Parathyroid adenoma (tissue), 2 donors: ENCODE results near the gene TMEM178B.
A peak's percentile ranks its signal among the peaks of the same experiment; 100 is the strongest.

Experiments
- H2AFZ ChIP-seq: fragments of 300-600 bp; sonication (generic); one replicate; pipeline ENCODE4 v1.7.0; 2017; ENCODE audit warnings: antibody characterized with exemption, mild to moderate bottlenecking
- H3K27ac ChIP-seq: fragments of 300-600 bp; sonication (generic); one replicate; pipeline ENCODE4 v1.7.0; 2017
- H3K27me3 ChIP-seq: fragments of 300-600 bp; sonication (generic); one replicate; pipeline ENCODE4 v1.7.0; 2017; ENCODE audit warnings: low read length; ENCODE audit not compliant: control insufficient read depth, insufficient read depth
- H3K36me3 ChIP-seq: fragments of 300-600 bp; sonication (generic); one replicate; pipeline ENCODE4 v1.7.0; 2017; ENCODE audit warnings: low read length; ENCODE audit not compliant: control insufficient read depth, insufficient read depth
- H3K4me1 ChIP-seq: fragments of 300-600 bp; sonication (generic); one replicate; pipeline ENCODE4 v1.7.0; 2017; ENCODE audit warnings: control low read depth
- H3K4me2 ChIP-seq: fragments of 300-600 bp; sonication (generic); one replicate; pipeline ENCODE4 v1.7.0; 2017; ENCODE audit warnings: low read length
- H3K4me3 ChIP-seq: fragments of 300-600 bp; sonication (generic); one replicate; pipeline ENCODE4 v1.7.0; 2017; ENCODE audit warnings: low read depth, low read length
- H3K79me2 ChIP-seq: fragments of 300-600 bp; sonication (generic); one replicate; pipeline ENCODE4 v1.7.0; 2017; ENCODE audit warnings: control low read depth
- H3K9ac ChIP-seq: fragments of 300-600 bp; sonication (generic); one replicate; pipeline ENCODE4 v1.7.0; 2017; ENCODE audit warnings: mild to moderate bottlenecking
- H3K9me3 ChIP-seq: fragments of 300-600 bp; sonication (generic); one replicate; pipeline ENCODE4 v1.7.0; 2017; ENCODE audit warnings: low read length; ENCODE audit not compliant: control insufficient read depth
- TF ChIP-seq, protein P1 (sequence below): fragments of 300-600 bp; sonication (generic); IDR thresholded peaks from one replicate; pipeline ENCODE4 v1.7.0; 2017; ENCODE audit warnings: antibody characterized with exemption, mild to moderate bottlenecking
- donor health status: primary hyperparathyroidism.

TMEM178B gene

GRCh38 chr7:141433698-141434097 is 359.8 kb downstream of the TMEM178B start:
- peaks cover 46% of the 10 kb centered on the region for H3K4me1 ChIP-seq
- no peaks in the 10 kb centered on the region for H3K9me3 ChIP-seq
- TF ChIP-seq, protein P1, sequence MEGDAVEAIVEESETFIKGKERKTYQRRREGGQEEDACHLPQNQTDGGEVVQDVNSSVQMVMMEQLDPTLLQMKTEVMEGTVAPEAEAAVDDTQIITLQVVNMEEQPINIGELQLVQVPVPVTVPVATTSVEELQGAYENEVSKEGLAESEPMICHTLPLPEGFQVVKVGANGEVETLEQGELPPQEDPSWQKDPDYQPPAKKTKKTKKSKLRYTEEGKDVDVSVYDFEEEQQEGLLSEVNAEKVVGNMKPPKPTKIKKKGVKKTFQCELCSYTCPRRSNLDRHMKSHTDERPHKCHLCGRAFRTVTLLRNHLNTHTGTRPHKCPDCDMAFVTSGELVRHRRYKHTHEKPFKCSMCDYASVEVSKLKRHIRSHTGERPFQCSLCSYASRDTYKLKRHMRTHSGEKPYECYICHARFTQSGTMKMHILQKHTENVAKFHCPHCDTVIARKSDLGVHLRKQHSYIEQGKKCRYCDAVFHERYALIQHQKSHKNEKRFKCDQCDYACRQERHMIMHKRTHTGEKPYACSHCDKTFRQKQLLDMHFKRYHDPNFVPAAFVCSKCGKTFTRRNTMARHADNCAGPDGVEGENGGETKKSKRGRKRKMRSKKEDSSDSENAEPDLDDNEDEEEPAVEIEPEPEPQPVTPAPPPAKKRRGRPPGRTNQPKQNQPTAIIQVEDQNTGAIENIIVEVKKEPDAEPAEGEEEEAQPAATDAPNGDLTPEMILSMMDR = no peak
- peaks cover 7% of the 10 kb centered on the region for H3K79me2 ChIP-seq
- no peak overlapping the region for H3K4me3 ChIP-seq
- peak overlapping the region; percentile 12 for H3K4me2 ChIP-seq
- no peaks in the 10 kb centered on the region for H3K27me3 ChIP-seq
- no peaks in the 10 kb centered on the region for H3K36me3 ChIP-seq
- H3K27ac ChIP-seq = peak overlapping the region; percentile 54
- H2AFZ ChIP-seq = no peak overlapping the region
- no peak overlapping the region for H3K9ac ChIP-seq

DNA sequence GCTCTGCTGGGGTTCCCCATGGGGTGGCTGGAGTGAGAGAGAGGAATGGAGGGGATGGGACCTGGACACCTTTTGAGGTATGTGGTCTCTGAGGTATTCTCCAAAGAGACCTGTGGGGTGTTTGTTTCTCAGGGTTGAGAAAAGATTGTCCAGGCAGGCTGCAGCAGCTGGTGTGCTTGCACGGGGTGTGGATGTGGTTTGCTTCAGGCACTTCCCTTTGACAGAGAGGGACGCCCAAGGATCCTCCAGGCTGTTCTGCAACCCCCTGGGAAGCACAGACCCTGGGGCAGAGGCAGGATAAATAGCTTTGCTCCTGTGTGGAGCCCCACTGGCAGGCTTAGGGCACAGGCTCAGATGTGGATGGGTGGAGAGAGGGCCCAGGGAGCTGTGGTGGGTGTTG is 362.3 kb downstream of the TMEM178B start:
- Histone ChIP-seq H3K9ac (no peak overlapping the region), H3K4me3 (no peak overlapping the region), H2AFZ (no peak overlapping the region), H3K36me3 (no peaks in the 10 kb centered on the region), H3K4me1 (peaks cover 35% of the 10 kb centered on the region), H3K4me2 (no peak overlapping the region), H3K79me2 (peaks cover 7% of the 10 kb centered on the region), H3K27ac (no peak overlapping the region), H3K27me3 (no peaks in the 10 kb centered on the region), H3K9me3 (no peaks in the 10 kb centered on the region)
- TF ChIP-seq, protein P1 = no peak

DNA sequence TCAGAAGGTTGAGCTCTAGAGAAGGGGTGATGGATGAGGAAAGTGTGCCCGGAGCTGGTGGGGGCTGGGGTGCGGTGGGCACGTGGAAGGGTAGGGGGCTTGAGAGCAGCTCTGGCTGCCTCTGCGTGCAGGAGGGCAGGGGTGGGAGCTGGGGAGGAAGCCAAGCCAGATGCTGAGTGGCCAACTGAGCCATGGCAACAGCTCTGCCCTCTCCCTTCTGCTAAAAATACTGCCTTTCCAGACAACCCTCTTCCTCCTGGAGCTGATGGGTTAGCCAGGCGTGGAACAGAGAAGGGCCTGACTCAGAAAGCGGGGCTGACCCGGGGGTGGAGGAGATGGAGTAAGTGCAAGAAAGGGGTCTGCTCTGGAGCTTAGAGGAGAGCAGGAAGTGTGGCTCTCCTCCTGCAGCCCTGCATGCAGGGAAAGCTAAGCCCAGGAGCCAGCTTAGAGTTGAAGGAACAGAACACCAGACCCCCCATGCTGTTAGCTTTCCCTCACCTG is 362.8 kb downstream of the TMEM178B start:
- Histone ChIP-seq H3K36me3 (no peaks in the 10 kb centered on the region), H3K27ac (no peak overlapping the region), H3K9me3 (no peaks in the 10 kb centered on the region), H3K4me1 (peaks cover 30% of the 10 kb centered on the region), H3K9ac (no peak overlapping the region), H3K4me2 (no peak overlapping the region), H3K79me2 (peaks cover 7% of the 10 kb centered on the region), H3K27me3 (no peaks in the 10 kb centered on the region), H2AFZ (no peak overlapping the region), H3K4me3 (no peak overlapping the region)
- TF ChIP-seq, protein P1 = no peak

DNA sequence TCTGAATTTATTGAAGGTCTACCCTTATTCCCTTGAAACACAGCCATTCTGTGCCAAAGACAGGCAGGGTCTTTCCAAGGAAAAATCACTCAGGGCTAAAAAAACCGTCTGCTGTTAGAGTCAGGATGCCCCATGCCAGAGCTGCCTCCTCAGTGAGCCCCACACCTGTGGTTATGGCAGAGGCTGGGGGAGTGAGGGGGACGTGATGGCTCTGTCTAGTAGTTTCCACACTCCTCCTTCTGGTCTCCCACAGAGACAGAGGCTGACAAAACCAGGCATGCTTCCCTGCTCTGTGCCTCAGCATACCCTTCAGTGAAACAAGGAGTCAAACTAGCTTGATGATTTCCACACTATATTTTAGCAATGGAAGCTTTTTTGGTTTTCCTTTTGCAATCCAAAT is 365.3 kb downstream of the TMEM178B start:
- peaks cover 7% of the 10 kb centered on the region for H3K79me2 ChIP-seq
- H3K4me1 ChIP-seq = peaks cover 16% of the 10 kb centered on the region
- H3K4me2 ChIP-seq = no peak overlapping the region
- H3K27me3 ChIP-seq = no peaks in the 10 kb centered on the region
- H2AFZ ChIP-seq = no peak overlapping the region
- no peak overlapping the region for H3K27ac ChIP-seq
- TF ChIP-seq, protein P1 = no peak
- no peaks in the 10 kb centered on the region for H3K9me3 ChIP-seq
- no peaks in the 10 kb centered on the region for H3K36me3 ChIP-seq
- no peak overlapping the region for H3K9ac ChIP-seq
- no peak overlapping the region for H3K4me3 ChIP-seq

DNA sequence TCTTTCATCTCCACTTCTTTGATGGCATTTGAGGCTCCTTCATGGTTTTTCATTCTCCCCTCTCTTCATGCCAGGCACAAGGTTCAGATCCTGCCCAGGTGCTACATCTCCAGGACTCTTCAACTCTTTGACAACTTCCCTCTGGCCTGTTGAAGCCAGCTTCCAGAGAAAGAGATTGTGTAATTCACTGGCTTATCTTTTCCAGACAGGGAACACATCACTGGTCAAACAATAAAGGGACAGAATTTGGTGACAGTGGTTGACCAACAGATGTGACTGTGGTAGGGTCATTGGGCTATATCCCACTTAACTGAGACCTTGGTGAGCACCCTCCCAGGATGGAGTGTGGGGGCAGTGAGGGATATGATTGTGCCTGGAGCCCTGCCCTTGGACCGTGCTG is 365.9 kb downstream of the TMEM178B start:
- H3K27ac ChIP-seq = no peak overlapping the region
- no peak overlapping the region for H3K4me3 ChIP-seq
- H3K4me2 ChIP-seq = no peak overlapping the region
- TF ChIP-seq, protein P1 = no peak
- H2AFZ ChIP-seq = no peak overlapping the region
- peaks cover 6% of the 10 kb centered on the region for H3K79me2 ChIP-seq
- H3K27me3 ChIP-seq = no peaks in the 10 kb centered on the region
- H3K36me3 ChIP-seq = no peaks in the 10 kb centered on the region
- peaks cover 11% of the 10 kb centered on the region for H3K4me1 ChIP-seq
- no peaks in the 10 kb centered on the region for H3K9me3 ChIP-seq
- H3K9ac ChIP-seq = no peak overlapping the region
